Smooth muscle cell (in vitro differentiated cells): ENCODE results near the gene ILF2. TPM values are rescaled to one million over a fixed set of nuclear protein-coding genes. Genes with fewer than 3 reads are reported as not detected.

ENCODE experiments used
- DNase-seq: peaks from one replicate; lab custom pipeline; 2025; ENCODE audit not compliant: unreplicated experiment; lab: John Stamatoyannopoulos, UW
- H2AFZ ChIP-seq: fragments of 200-600 bp; sonication (generic); 2 replicates; pipeline ENCODE4 v1.6.0; 2016; ENCODE audit warnings: antibody characterized with exemption, low read depth, mild to moderate bottlenecking
- H3F3A ChIP-seq: fragments of 200-600 bp; sonication (generic); 2 replicates; pipeline ENCODE4 v1.6.0; 2017; ENCODE audit warnings: antibody characterized with exemption, low read depth
- H3K27ac ChIP-seq: fragments of 200-600 bp; sonication (generic); 2 replicates; pipeline ENCODE4 v1.5.1; 2016; ENCODE audit warnings: low read depth, mild to moderate bottlenecking
- H3K27me3 ChIP-seq: fragments of 200-600 bp; sonication (generic); 2 replicates; pipeline ENCODE4 v1.6.1; 2016; ENCODE audit warnings: low read depth, mild to moderate bottlenecking
- H3K36me3 ChIP-seq: fragments of 200-600 bp; sonication (generic); 2 replicates; pipeline ENCODE4 v1.5.1; 2016; ENCODE audit warnings: low read depth
- H3K4me1 ChIP-seq: fragments of 200-600 bp; sonication (generic); 2 replicates; pipeline ENCODE4 v1.5.1; 2016; ENCODE audit warnings: low read depth
- H3K4me2 ChIP-seq: fragments of 200-600 bp; sonication (generic); 2 replicates; pipeline ENCODE4 v1.6.0; 2016; ENCODE audit warnings: mild to moderate bottlenecking
- H3K4me3 ChIP-seq: fragments of 200-600 bp; sonication (generic); 2 replicates; pipeline ENCODE4 v1.5.1; 2016; ENCODE audit warnings: mild to moderate bottlenecking
- H3K79me2 ChIP-seq: fragments of 200-600 bp; sonication (generic); 2 replicates; pipeline ENCODE4 v1.6.0; 2016; ENCODE audit warnings: low read depth, mild to moderate bottlenecking
- H3K9ac ChIP-seq: fragments of 200-600 bp; sonication (generic); 2 replicates; pipeline ENCODE4 v1.6.0; 2016; ENCODE audit warnings: low read depth
- H3K9me3 ChIP-seq: fragments of 200-600 bp; sonication (generic); replicated peaks from 2 replicates; pipeline ENCODE4 v1.5.1; 2016; ENCODE audit warnings: low read depth
- H4K20me1 ChIP-seq: fragments of 200-600 bp; sonication (generic); 2 replicates; pipeline ENCODE4 v1.6.0; 2016; ENCODE audit warnings: low read depth
- CTCF ChIP-seq: fragments of 200-600 bp; sonication (generic); IDR thresholded peaks from 2 replicates; pipeline ENCODE4 v1.5.1; 2017; ENCODE audit warnings: borderline replicate concordance, mild to moderate bottlenecking, antibody characterized with exemption; ENCODE audit not compliant: insufficient read depth, poor library complexity, severe bottlenecking
- WGBS: methylation state at CpG from one replicate; pipeline ENCODE4 v1.1.7; 2016; ENCODE audit warnings: low lambda C conversion rate; 5-methylcytosine and 5-hydroxymethylcytosine counted together
- polyA plus RNA-seq: library from polyadenylated mRNA; unstranded; fragments of >200 nt; fragmentation: Nextera tagmentation; extraction: Ambion mirVana; gene quantifications from 2 replicates; pipeline ENCODE4 v1.2.1, GENCODE V29; 2016
- total RNA-seq: library from RNA; depleted of rRNA; stranded (reverse); fragments of >200 nt; gene quantifications from 2 replicates; pipeline ENCODE4 v1.2.3, GENCODE V29; 2014

Gene ILF2
- total and polyA plus RNA-seq, 2 experiments from 2014 or later: 201 to 241 TPM

- peaks cover 10% of the 10 kb centered on the region for H3K4me1 ChIP-seq
- no peak for DNase-seq
- no peaks in the 10 kb centered on the region for H4K20me1 ChIP-seq
- TF ChIP-seq CTCF: no peak
- no peak overlapping the region for H3K4me3 ChIP-seq
- H3K27ac ChIP-seq: no peak overlapping the region
- 83% methylated on average over 4 of the region's 4 CpGs for WGBS
- no peak overlapping the region for H3K4me2 ChIP-seq
- H3K36me3 ChIP-seq: no peaks in the 10 kb centered on the region
- H3K27me3 ChIP-seq: no peaks in the 10 kb centered on the region
- no peak overlapping the region for H2AFZ ChIP-seq
- no peaks in the 10 kb centered on the region for H3K9me3 ChIP-seq
- H3F3A ChIP-seq: no peaks in the 10 kb centered on the region
- no peak overlapping the region for H3K9ac ChIP-seq
- no peaks in the 10 kb centered on the region for H3K79me2 ChIP-seq
These were observed 22.7 kb upstream of the ILF2 start for GRCh38 chr1:153693466-153693865.

- 89% methylated on average over 17 of the region's 18 CpGs for WGBS
- H3K27me3 ChIP-seq: no peaks in the 10 kb centered on the region
- H3K9me3 ChIP-seq: no peaks in the 10 kb centered on the region
- H3K79me2 ChIP-seq: no peaks in the 10 kb centered on the region
- H3K27ac ChIP-seq: no peak overlapping the region
- DNase-seq: no peak
- H3K4me3 ChIP-seq: no peak overlapping the region
- no peaks in the 10 kb centered on the region for H4K20me1 ChIP-seq
- H3K9ac ChIP-seq: no peak overlapping the region
- H3F3A ChIP-seq: no peaks in the 10 kb centered on the region
- no peaks in the 10 kb centered on the region for H3K4me1 ChIP-seq
- no peak overlapping the region for H3K4me2 ChIP-seq
- TF ChIP-seq CTCF: no peak
- H3K36me3 ChIP-seq: no peaks in the 10 kb centered on the region
- no peak overlapping the region for H2AFZ ChIP-seq
These were observed 18.0 kb upstream of the ILF2 start for GRCh38 chr1:153688736-153689328.

GRCh38 chr1:153688276-153688675 lies 17.5 kb upstream of the ILF2 start:
- no peak for TF ChIP-seq CTCF
- H3K4me1 ChIP-seq: no peaks in the 10 kb centered on the region
- H4K20me1 ChIP-seq: no peaks in the 10 kb centered on the region
- no peaks in the 10 kb centered on the region for H3K36me3 ChIP-seq
- no peak overlapping the region for H3K4me2 ChIP-seq
- no peaks in the 10 kb centered on the region for H3K79me2 ChIP-seq
- H3K27me3 ChIP-seq: no peaks in the 10 kb centered on the region
- no peak overlapping the region for H3K27ac ChIP-seq
- H3K9me3 ChIP-seq: no peaks in the 10 kb centered on the region
- H3K9ac ChIP-seq: no peak overlapping the region
- H3F3A ChIP-seq: no peaks in the 10 kb centered on the region
- H2AFZ ChIP-seq: no peak overlapping the region
- no peak for DNase-seq
- 85% methylated on average over 7 of the region's 7 CpGs for WGBS
- no peak overlapping the region for H3K4me3 ChIP-seq

- Histone ChIP-seq H3K4me1 (no peaks in the 10 kb centered on the region), H3K36me3 (no peaks in the 10 kb centered on the region), H3K79me2 (no peaks in the 10 kb centered on the region), H3K9ac (no peak overlapping the region), H3K4me2 (no peak overlapping the region), H3K27me3 (no peaks in the 10 kb centered on the region), H3K4me3 (no peak overlapping the region), H3K27ac (no peak overlapping the region), H4K20me1 (no peaks in the 10 kb centered on the region), H3K9me3 (no peaks in the 10 kb centered on the region), H3F3A (no peaks in the 10 kb centered on the region), H2AFZ (no peak overlapping the region)
- DNase-seq: no peak
- no peak for TF ChIP-seq CTCF
- 93% methylated on average over 16 of the region's 16 CpGs for WGBS
These were observed 16.7 kb upstream of the ILF2 start for GRCh38 chr1:153687346-153688125.
